CMK (cell line): ENCODE data around the gene AGAP1.

Source experiments
- DNase-seq: peaks from one replicate; pipeline ENCODE4 v3.0.0-alpha.2; 2010; ENCODE audit warnings: low read depth

AGAP1 gene

GRCh38 chr2:235665661-235666212 is 171.9 kb downstream of the AGAP1 start:
- no peak for DNase-seq

DNA sequence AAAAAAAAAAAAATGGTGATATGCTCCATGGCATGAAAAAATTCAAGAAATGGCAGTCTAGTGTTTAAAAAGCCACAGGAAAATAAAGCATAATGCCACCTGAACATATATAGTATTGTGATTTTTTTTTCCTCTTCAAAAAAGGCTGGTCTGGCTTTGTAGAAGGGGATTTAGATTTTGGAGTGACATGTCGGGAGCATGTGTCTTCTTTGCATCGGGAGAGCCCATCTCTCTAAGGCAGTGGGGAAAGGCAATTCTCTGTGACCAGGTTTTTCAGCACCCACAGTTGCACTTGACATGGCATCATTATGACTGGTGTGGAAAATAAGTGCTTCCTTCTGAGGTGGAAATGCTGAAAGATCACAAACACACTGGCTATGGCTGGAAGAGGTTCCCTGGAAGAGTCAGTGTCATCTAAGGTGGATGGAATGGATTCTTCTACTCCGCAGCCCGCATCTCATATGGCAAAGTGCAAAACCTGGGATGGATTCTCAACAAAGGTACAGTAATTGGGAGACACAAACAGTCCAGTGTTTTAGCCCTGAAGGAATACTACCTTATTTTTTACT is 172.5 kb downstream of the AGAP1 start:
- DNase-seq = peak; percentile 91

DNA sequence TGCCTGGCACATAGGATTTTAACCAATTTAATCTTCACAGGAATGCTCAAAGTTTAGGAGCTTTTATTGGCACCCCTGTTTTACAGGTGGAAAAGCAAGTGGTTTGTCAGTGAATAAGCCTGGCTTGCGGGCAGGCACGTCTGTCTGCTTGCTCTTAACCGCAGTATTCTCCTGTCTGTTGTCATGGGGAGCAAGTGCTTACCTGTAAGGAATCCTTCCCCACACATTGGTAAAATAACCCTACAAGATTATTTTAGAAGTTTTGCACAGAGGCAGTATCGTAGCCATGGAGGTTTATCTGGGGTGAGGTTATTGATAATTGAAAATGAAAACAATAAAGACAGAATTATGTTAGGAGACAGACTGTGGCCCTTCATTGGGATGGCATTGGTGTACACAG is 174.9 kb downstream of the AGAP1 start:
- no peak for DNase-seq

GRCh38 chr2:235669269-235669831 is 175.5 kb downstream of the AGAP1 start:
- DNase-seq = peak; percentile 54

DNA sequence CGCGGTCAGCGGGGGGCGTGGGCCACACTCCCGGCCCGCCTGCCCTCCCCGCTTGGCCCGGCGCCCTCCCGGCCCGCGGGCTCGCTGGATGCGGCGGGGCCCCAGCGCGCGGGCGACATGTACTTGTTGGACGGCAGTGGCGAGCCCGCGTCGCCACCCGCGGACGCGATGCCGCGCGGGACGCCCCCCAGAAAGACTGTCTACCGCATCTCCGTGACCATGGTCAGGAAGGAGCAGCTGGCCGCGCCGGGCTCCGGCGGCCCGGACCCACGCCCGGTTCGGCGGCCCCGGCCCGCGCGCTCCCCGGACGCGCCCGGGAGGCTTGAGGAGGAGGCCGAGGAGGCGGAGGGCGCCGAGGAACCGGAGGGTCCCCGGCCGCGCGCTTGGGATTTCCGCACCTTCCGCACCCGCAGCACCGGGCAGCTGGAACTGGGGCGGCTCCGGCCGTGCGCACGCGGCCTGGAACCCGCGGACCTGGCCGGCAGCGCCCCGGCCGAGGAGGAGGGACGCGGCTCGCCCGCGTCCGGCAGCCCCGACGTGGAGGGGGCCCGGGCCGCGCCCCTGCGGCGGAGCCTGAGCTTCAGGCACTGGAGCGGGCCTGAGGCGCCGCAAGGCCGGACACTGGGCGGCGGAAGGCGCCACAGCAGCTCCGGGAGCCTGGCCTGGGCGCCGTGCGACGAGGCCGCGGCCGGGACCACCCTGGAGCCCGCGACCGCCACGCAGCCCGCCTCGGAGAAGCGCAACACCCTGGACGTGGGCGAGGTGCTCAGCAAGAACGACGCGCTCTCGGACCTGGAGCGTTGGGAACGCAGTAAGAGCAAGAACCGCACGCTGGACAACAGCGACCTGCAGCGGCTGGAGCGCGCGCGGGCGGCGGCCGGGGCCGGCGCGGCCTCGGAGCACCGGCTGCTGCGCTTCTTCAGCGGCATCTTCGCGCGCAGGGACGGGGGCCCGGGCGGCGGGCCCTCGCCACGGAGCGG is 176.4 kb downstream of the AGAP1 start:
- no peak for DNase-seq

GRCh38 chr2:235670974-235671787 is 177.3 kb downstream of the AGAP1 start:
- DNase-seq = no peak

DNA sequence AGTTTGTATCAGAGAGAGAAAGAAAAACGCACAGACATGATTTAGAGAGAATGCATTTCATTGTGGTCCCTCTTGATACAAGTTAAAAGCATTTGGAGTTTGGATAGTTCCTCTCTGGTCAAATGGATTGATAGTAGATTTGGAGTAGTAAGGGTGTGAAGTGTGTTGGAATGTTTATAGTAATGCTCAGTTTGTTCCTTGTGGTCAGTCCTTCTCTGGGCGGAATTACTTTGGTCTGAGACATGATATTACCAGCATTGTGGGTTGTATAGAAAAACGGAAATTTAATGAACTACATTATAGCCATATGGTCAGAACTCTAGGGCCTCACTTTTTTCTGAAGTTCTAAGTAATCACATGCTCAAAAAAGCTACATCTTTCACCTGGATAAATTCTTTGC is 178.9 kb downstream of the AGAP1 start:
- no peak for DNase-seq

- no peak for DNase-seq
Measured at GRCh38 chr2:235674146-235674545, 180.3 kb downstream of the AGAP1 start.

DNA sequence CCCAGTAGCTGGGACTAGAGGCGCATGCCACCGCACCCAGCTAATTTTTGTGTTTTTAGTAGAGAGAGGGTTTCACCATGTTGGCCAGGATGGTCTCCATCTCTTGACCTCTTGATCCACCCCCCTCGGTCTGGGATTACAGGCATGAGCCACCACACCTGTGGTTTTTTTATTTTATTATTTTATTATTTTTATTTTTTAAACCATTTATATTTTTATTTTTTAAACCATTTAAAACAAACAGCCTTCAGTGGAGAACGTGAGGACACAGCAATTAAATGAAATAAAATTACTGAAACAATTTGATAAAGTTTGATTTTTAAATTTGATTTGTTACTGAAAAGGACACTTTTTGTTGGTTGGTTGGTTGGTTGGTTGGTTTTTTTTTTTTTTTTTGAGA is 181.0 kb downstream of the AGAP1 start:
- no peak for DNase-seq

DNA sequence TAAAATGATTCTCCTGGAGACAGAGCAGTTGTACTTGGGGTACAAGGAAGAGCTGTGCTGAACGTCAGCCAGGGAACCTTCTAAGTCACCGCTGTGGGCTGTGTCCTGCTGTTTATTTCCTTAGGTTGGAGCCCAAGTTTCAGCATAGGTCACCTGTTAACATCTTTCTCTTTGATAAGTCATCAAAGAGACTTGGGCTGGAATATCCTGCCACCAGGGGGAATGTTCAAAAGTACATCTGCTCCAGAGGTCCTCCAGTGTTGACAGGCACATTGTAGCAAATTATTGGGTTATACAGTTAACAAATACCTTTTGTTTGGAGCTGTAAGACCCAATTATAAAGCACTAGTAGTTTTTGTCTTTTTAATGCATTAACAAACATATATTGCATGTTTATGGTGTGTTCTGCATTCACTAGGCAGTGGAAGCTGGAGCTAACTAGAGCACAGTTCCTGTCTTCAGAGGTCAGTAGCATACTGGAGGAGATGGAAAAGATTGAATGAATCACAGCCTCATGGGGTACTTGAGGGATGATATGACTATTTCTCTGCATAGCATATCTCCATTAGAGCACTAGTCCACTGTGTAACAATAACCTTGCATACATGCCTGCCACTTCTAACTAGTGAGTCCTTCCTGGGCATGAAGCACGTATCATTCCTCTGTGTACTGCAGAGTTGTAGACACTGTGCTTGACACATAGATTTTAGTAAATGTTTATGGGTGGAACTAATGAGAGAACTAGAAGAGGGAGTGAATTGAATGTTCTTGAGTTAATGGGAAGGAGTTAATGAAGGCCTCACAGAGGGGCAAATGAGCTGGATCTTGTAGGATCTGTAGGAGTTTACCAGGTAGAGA is 182.1 kb downstream of the AGAP1 start:
- no peak for DNase-seq

- no peak for DNase-seq
Measured at GRCh38 chr2:235676536-235676799, 182.6 kb downstream of the AGAP1 start.

DNA sequence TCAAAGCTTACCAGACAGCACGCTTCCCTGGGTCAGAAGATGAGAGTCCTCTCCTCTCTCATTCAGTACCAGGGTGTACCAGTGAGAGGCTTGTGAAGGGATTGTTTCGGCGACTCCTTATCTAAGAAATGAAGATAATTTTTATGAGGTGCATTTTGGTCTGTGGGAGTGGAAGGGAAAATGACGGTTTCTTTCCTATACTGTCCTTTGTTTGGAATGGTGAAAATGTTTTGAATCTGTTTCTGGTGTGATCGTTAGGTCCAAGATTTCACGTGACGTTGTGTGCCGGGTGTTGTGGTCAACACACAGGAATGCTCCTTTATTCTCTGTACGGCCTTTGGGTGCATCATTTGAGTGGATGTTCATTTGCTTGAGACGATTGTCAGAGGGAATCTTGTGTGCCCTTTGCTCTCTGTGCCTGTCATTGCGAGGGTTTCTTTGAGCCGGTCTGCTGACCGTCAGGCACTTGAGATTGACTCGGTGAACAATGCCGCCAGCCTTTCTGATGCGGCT is 183.5 kb downstream of the AGAP1 start:
- DNase-seq = no peak

DNA sequence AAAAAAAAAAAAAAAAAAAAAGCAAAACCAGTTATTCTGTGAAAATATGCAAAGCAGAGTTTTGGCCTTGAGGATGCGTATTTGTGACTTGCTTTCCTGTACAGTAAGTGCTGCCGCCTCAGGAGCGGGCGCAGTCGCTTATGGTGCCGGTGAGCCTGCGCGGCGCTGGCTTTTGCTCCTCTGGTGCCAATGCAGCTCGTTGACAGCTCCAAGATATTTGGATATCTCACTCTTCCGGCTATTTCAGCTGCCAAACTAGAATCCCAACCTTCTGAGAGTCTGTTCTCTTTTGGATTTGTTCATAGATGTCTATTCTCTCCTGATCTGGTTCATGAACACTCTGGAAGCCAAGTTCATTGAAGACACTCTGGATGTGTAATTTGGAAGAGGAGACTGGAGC is 184.1 kb downstream of the AGAP1 start:
- no peak for DNase-seq

DNA sequence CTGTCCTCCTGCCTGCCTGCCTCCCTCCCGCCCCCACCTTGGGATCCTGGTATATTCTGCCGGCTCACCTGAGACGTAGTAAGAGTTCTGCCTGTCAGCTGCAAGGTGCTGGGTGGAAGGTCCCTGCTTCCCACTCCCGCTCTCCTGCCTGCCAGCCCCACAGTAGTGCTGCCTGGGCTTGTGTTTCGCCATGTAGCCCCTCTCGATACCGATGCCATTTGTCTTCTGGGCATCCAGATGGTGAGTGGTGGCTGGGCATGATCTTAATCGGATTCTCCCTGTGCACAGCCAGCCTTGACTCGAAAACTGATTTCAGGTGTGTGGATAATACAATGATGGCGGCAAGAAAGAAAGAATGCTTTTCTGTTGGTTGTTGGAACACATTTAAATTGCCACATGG is 184.9 kb downstream of the AGAP1 start:
- no peak for DNase-seq

- DNase-seq = no peak
Measured at GRCh38 chr2:235679471-235679870, 185.6 kb downstream of the AGAP1 start.

DNA sequence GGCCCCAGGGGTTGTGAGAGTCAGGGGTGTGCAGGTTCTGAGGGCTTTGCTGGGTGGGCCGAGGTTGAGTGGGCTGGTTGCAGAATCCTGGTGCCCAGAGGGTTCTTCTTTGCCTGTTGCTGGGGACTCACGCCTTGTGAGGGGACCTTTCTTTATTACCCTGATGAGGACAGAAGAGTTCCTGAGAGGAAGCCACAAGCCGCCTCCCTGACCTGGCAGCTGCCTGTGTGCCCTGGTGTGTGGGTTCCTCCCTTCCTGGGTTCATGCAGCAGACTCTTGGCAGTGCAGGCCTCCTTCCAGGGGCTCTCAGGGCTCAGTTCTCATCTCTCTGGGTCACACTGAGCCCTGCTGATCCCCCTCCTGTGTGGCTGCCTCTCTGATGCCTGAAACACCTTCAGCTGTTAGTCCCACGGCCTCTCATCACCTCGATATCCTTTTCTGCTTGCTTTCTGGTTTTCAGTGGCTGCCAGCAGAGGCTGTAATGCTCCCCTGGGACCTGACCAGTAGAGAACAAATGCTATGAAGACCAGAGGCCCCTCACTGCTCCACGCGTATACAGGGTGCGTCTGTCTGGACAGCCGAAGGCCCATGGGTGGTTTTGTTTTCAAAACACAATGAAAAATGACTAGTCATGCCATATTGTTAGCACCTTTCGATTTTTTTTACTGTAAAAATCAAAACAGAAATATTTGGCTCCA is 191.3 kb downstream of the AGAP1 start:
- DNase-seq = peak; percentile 33

- DNase-seq = no peak
Measured at GRCh38 chr2:235688511-235689426, 194.9 kb downstream of the AGAP1 start.

- no peak for DNase-seq
Measured at GRCh38 chr2:235689427-235689853, 195.6 kb downstream of the AGAP1 start.

- DNase-seq = no peak
Measured at GRCh38 chr2:235690082-235690808, 196.4 kb downstream of the AGAP1 start.
